Neural cell (in vitro differentiated cells): Measurements from ENCODE around the gene CTXN1.

Experiments used
- CTCF ChIP-seq: fragments of 450-650 bp; IDR thresholded peaks from 2 replicates; pipeline ENCODE4 v1.5.1; 2014; ENCODE audit warnings: antibody characterized with exemption, mild to moderate bottlenecking, moderate library complexity; ENCODE audit not compliant: poor library complexity, severe bottlenecking
- EP300 ChIP-seq: fragments of 450-650 bp; conservative IDR thresholded peaks from 2 replicates; pipeline ENCODE4 v1.6.1; 2014; ENCODE audit warnings: antibody characterized with exemption, mild to moderate bottlenecking, moderate library complexity; ENCODE audit not compliant: poor library complexity, severe bottlenecking
- EZH2 ChIP-seq: fragments of 200-600, 300-800 bp; shearing (Covaris generic), sonication (generic); IDR thresholded peaks from 2 replicates; pipeline ENCODE4 v1.6.1; 2014; ENCODE audit warnings: antibody characterized with exemption, low read length, borderline replicate concordance, mild to moderate bottlenecking; ENCODE audit not compliant: insufficient read depth, poor library complexity, severe bottlenecking
- POLR2AphosphoS5 ChIP-seq: IDR thresholded peaks from 2 replicates; pipeline ENCODE4 v1.6.1; 2012
- RAD21 ChIP-seq: fragments of 450-650 bp; conservative IDR thresholded peaks from 2 replicates; pipeline ENCODE4 v1.6.1; 2014; ENCODE audit warnings: antibody characterized with exemption, mild to moderate bottlenecking, moderate library complexity
- REST ChIP-seq: IDR thresholded peaks from 2 replicates; pipeline ENCODE4 v1.6.1; 2012; ENCODE audit warnings: borderline replicate concordance
- SMC3 ChIP-seq: fragments of 450-650 bp; conservative IDR thresholded peaks from 2 replicates; pipeline ENCODE4 v1.6.1; 2014; ENCODE audit warnings: antibody characterized with exemption, mild to moderate bottlenecking, moderate library complexity; ENCODE audit not compliant: poor library complexity
- TAF1 ChIP-seq: IDR thresholded peaks from 2 replicates; pipeline ENCODE4 v1.6.1; 2012; ENCODE audit warnings: low read depth

- TF ChIP-seq EZH2 (no peak), CTCF (no peak), EP300 (no peak), TAF1 (no peak), SMC3 (no peak), POLR2AphosphoS5 (no peak), REST (no peak), RAD21 (no peak)
These were observed 12.3 kb downstream of the CTXN1 start for GRCh38 chr19:7913652-7914051.
